Activated T-cell treated with anti-CD3 and anti-CD28 coated beads, Interleukin-2, amount 50 U/mL, for 24 hours (primary cell): Measurements from ENCODE around the gene EIF1AD.
A peak's percentile ranks its signal among the peaks of the same experiment; 100 is the strongest.

Experiments used
- DNase-seq: peaks from one replicate; pipeline ENCODE4 v3.0.0-alpha.2; 2020
- H3K27ac Mint-ChIP-seq: 2 replicates; pipeline ENCODE4 v1.8.0; 2020; ENCODE audit warnings: mild to moderate bottlenecking, mixed read lengths
- H3K27me3 Mint-ChIP-seq: 2 replicates; pipeline ENCODE4 v1.8.0; 2020; ENCODE audit warnings: mixed read lengths
- H3K36me3 Mint-ChIP-seq: 2 replicates; pipeline ENCODE4 v1.8.0; 2020; ENCODE audit warnings: low read depth, mixed read lengths
- H3K4me1 Mint-ChIP-seq: 2 replicates; pipeline ENCODE4 v1.8.0; 2020; ENCODE audit warnings: low read depth, mixed read lengths
- H3K4me3 Mint-ChIP-seq: 2 replicates; pipeline ENCODE4 v1.8.0; 2020; ENCODE audit warnings: mild to moderate bottlenecking, moderate library complexity, mixed read lengths
- H3K9me3 Mint-ChIP-seq: 2 replicates; pipeline ENCODE4 v1.8.0; 2020; ENCODE audit warnings: mixed read lengths

Gene EIF1AD

DNA sequence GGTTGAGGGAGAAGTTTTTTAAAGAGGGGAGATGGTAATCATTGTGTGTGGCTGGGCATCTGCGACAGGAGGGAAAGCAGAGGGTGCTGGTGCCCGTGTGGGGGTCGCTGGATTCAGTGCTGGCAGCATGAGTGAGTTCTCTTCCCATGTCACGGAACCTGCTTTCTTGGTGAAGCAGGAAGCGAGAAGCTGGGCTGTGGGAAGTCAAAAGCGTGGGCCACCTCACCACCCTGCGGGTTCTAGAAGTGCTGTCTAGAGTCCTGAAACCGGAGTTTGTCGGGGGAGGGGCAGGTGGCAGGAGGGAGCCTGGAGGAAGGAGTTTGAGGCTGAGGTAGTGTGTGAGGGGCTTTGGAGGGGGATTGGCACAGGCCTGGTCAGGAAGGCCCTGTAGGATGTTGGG, 26.2 kb downstream of the EIF1AD start:
- Mint-ChIP-seq H3K4me1 (no peaks in the 10 kb centered on the region), H3K4me3 (no peak overlapping the region), H3K9me3 (no peaks in the 10 kb centered on the region), H3K36me3 (peaks cover 78% of the 10 kb centered on the region), H3K27ac (peak overlapping the region; percentile 71), H3K27me3 (no peaks in the 10 kb centered on the region)
- no peak for DNase-seq

DNA sequence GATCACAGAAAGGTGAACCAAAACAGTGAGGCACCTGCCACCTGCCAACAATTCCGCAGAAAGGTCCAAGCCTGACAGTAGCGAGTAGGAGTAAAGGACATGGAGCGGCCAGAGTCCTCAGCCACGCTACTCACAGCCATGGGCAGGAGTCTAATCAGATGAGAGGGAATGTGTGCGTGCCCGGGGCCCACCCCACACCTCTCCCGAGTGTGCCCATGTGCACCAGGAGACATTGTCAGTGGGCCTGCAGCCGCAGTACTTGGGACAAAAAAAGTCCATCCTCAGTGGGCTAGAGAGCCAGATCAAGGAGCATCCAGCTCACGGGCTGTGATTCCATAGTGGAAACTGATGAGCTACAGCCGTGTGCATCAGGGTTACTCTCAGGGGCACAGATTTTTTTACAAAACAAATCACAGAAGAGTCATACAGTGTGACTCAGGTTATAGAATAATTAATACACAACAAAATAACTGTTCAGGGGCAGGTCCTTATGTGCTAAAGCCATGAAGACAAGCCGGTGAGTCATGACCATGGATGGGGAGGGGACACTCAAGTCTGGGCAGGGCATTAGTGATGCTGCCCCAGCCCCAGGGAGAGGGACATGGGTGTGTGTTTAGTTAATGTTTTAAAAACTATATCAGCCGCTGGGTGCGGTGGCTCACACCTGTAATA, 28.4 kb downstream of the EIF1AD start:
- Mint-ChIP-seq H3K27ac (peak overlapping the region; percentile 59), H3K27me3 (no peaks in the 10 kb centered on the region), H3K36me3 (peaks cover 79% of the 10 kb centered on the region), H3K9me3 (no peaks in the 10 kb centered on the region), H3K4me3 (no peak overlapping the region), H3K4me1 (peaks cover 6% of the 10 kb centered on the region)
- DNase-seq: no peak

GRCh38 chr11:65972116-65972515, 29.8 kb downstream of the EIF1AD start:
- Mint-ChIP-seq H3K9me3 (no peaks in the 10 kb centered on the region), H3K27ac (peak overlapping the region; percentile 77), H3K4me3 (no peak overlapping the region), H3K27me3 (no peaks in the 10 kb centered on the region), H3K36me3 (peaks cover 83% of the 10 kb centered on the region), H3K4me1 (peaks cover 9% of the 10 kb centered on the region)
- DNase-seq: no peak

GRCh38 chr11:65968600-65969482, 33.1 kb downstream of the EIF1AD start:
- Mint-ChIP-seq H3K4me3 (no peak overlapping the region), H3K27ac (peak overlapping the region; percentile 66), H3K4me1 (peaks cover 17% of the 10 kb centered on the region), H3K36me3 (peaks cover 90% of the 10 kb centered on the region), H3K9me3 (no peaks in the 10 kb centered on the region), H3K27me3 (no peaks in the 10 kb centered on the region)
- no peak for DNase-seq

GRCh38 chr11:65967329-65967934, 34.5 kb downstream of the EIF1AD start:
- no peaks in the 10 kb centered on the region for H3K9me3 Mint-ChIP-seq
- H3K27ac Mint-ChIP-seq: no peak overlapping the region
- peaks cover 30% of the 10 kb centered on the region for H3K4me1 Mint-ChIP-seq
- no peak for DNase-seq
- peaks cover 89% of the 10 kb centered on the region for H3K36me3 Mint-ChIP-seq
- no peak overlapping the region for H3K4me3 Mint-ChIP-seq
- H3K27me3 Mint-ChIP-seq: no peaks in the 10 kb centered on the region

DNA sequence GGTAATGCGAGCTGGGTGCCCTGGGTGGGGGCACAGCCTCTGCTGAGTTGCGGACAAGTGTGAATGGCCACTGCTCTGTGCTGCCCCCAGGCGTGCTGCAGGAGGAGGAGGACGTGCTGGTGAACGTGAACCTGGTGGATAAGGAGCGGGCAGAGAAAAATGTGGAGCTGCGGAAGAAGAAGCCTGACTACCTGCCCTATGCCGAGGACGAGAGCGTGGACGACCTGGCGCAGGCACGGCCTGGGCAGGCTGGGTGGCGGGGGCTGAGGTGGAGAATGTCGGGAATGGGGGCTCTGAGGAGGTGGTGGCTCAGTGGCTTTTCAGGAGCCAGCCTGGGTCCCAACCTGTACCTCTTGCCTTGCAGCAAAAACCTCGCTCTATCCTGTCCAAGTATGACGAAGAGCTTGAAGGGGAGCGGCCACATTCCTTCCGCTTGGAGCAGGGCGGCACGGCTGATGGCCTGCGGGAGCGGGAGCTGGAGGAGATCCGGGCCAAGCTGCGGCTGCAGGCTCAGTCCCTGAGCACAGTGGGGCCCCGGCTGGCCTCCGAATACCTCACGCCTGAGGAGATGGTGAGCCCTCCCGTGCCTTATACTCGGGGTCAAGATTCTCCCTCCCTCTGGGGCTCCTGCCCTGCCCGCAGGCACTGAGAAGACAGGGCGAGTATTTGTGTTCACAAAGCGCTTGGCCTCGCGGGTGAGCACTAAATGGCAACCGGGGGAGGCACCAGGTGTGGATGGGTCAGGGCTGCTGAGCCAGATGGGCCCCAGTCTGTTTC, 35.8 kb downstream of the EIF1AD start:
- H3K4me3 Mint-ChIP-seq: no peak overlapping the region
- DNase-seq: no peak
- H3K4me1 Mint-ChIP-seq: peaks cover 38% of the 10 kb centered on the region
- peaks cover 90% of the 10 kb centered on the region for H3K36me3 Mint-ChIP-seq
- H3K27me3 Mint-ChIP-seq: no peaks in the 10 kb centered on the region
- no peaks in the 10 kb centered on the region for H3K9me3 Mint-ChIP-seq
- peak overlapping the region; percentile 63 for H3K27ac Mint-ChIP-seq

- no peak overlapping the region for H3K4me3 Mint-ChIP-seq
- no peaks in the 10 kb centered on the region for H3K9me3 Mint-ChIP-seq
- H3K27me3 Mint-ChIP-seq: no peaks in the 10 kb centered on the region
- peaks cover 43% of the 10 kb centered on the region for H3K4me1 Mint-ChIP-seq
- peaks cover 86% of the 10 kb centered on the region for H3K36me3 Mint-ChIP-seq
- no peak overlapping the region for H3K27ac Mint-ChIP-seq
- DNase-seq: no peak
Measured at GRCh38 chr11:65964906-65965305, 37.1 kb downstream of the EIF1AD start.

- Mint-ChIP-seq H3K36me3 (peaks cover 59% of the 10 kb centered on the region), H3K27ac (peak overlapping the region; percentile 98), H3K4me3 (peak overlapping the region; percentile 95), H3K27me3 (no peaks in the 10 kb centered on the region), H3K4me1 (peaks cover 49% of the 10 kb centered on the region), H3K9me3 (no peaks in the 10 kb centered on the region)
- DNase-seq: no peak
Measured at GRCh38 chr11:65962141-65962564, 39.8 kb downstream of the EIF1AD start.

GRCh38 chr11:65961267-65962140, 40.5 kb downstream of the EIF1AD start, which contains the start of gene SART1:
SART1 (plus strand) TSS chr11:65961734; CDS start chr11:65961781, 47 bp downstream.
- Mint-ChIP-seq H3K36me3 (peaks cover 52% of the 10 kb centered on the region), H3K4me1 (peaks cover 55% of the 10 kb centered on the region), H3K9me3 (no peaks in the 10 kb centered on the region), H3K4me3 (peak within 1 kb of the TSS; percentile 95), H3K27ac (peak within 1 kb of the TSS; percentile 98), H3K27me3 (no peaks in the 10 kb centered on the region)
- DNase-seq: peak; percentile 95

GRCh38 chr11:65960824-65961266, 41.1 kb downstream of the EIF1AD start:
- no peak for DNase-seq
- peak overlapping the region; percentile 98 for H3K27ac Mint-ChIP-seq
- H3K27me3 Mint-ChIP-seq: no peaks in the 10 kb centered on the region
- peaks cover 59% of the 10 kb centered on the region for H3K4me1 Mint-ChIP-seq
- H3K4me3 Mint-ChIP-seq: peak overlapping the region; percentile 95
- peaks cover 46% of the 10 kb centered on the region for H3K36me3 Mint-ChIP-seq
- H3K9me3 Mint-ChIP-seq: no peaks in the 10 kb centered on the region

- no peak overlapping the region for H3K4me3 Mint-ChIP-seq
- peak overlapping the region; percentile 94 for H3K27ac Mint-ChIP-seq
- H3K27me3 Mint-ChIP-seq: no peaks in the 10 kb centered on the region
- H3K36me3 Mint-ChIP-seq: peaks cover 26% of the 10 kb centered on the region
- peaks cover 54% of the 10 kb centered on the region for H3K4me1 Mint-ChIP-seq
- H3K9me3 Mint-ChIP-seq: no peaks in the 10 kb centered on the region
- no peak for DNase-seq
Measured at GRCh38 chr11:65958774-65959420, 43.1 kb downstream of the EIF1AD start.

- H3K4me1 Mint-ChIP-seq: peaks cover 49% of the 10 kb centered on the region
- peak overlapping the region; percentile 94 for H3K27ac Mint-ChIP-seq
- H3K27me3 Mint-ChIP-seq: no peaks in the 10 kb centered on the region
- H3K9me3 Mint-ChIP-seq: no peaks in the 10 kb centered on the region
- H3K4me3 Mint-ChIP-seq: no peak overlapping the region
- H3K36me3 Mint-ChIP-seq: peaks cover 21% of the 10 kb centered on the region
- no peak for DNase-seq
Measured at GRCh38 chr11:65958291-65958690, 43.7 kb downstream of the EIF1AD start.

GRCh38 chr11:65954771-65955170, 47.2 kb downstream of the EIF1AD start:
- H3K9me3 Mint-ChIP-seq: no peaks in the 10 kb centered on the region
- H3K4me3 Mint-ChIP-seq: no peak overlapping the region
- no peak for DNase-seq
- no peak overlapping the region for H3K27ac Mint-ChIP-seq
- peaks cover 24% of the 10 kb centered on the region for H3K4me1 Mint-ChIP-seq
- H3K27me3 Mint-ChIP-seq: no peaks in the 10 kb centered on the region
- H3K36me3 Mint-ChIP-seq: no peaks in the 10 kb centered on the region
